Erythroblast (primary cell): ENCODE measurements around the gene PCDH15.

Source experiments
- GATA1 ChIP-seq: IDR thresholded peaks from 2 replicates; pipeline ENCODE4 v1.6.1; 2011; ENCODE audit warnings: low read depth, mild to moderate bottlenecking, control low read depth, low read length, moderate library complexity
- POLR2A ChIP-seq: IDR thresholded peaks from 2 replicates; pipeline ENCODE4 v1.6.1; 2011; ENCODE audit warnings: mild to moderate bottlenecking, low read length

GRCh38 chr10:54139819-54140428 is 661.1 kb downstream of the PCDH15 start:
- TF ChIP-seq POLR2A, result no peak
- TF ChIP-seq GATA1, result no peak
